A549 (cell line): ENCODE data around the gene KYNU.

Source experiments
- BHLHE40 ChIP-seq: IDR thresholded peaks from 2 replicates; pipeline ENCODE4 v1.6.1; 2012; ENCODE audit warnings: low read depth, low read length, inconsistent platforms
- CBX2 ChIP-seq: fragments of 200-600 bp; sonication (generic); IDR thresholded peaks from 2 replicates; pipeline ENCODE4 v1.6.1; 2016; ENCODE audit warnings: low read depth, mild to moderate bottlenecking, borderline replicate concordance
- CHD2 ChIP-seq: fragments of 150-350 bp; IDR thresholded peaks from 2 replicates; pipeline ENCODE4 v1.6.1; 2014; ENCODE audit warnings: low read length; ENCODE audit not compliant: partially characterized antibody
- CTCF ChIP-seq: fragments of >200 bp; sonication (Bioruptor Twin); formaldehyde crosslinking; IDR thresholded peaks from 3 replicates; pipeline ENCODE4 v1.5.1; 2016
- JUN ChIP-seq, 2 experiments: fragments of >200 bp; sonication (Bioruptor Twin); formaldehyde crosslinking; IDR thresholded peaks; 2 replicates in 1 of 2; 3 replicates in 1 of 2; pipeline ENCODE4 v1.6.1; 2016 to 2017
- MAX ChIP-seq: IDR thresholded peaks from 2 replicates; pipeline ENCODE4 v1.6.1; 2012
- MYC ChIP-seq: IDR thresholded peaks from 2 replicates; pipeline ENCODE4 v1.6.1; 2012; ENCODE audit warnings: mild to moderate bottlenecking, inconsistent platforms, low read length, improper control_type of control experiment, borderline replicate concordance
- POLR2A ChIP-seq: IDR thresholded peaks from 2 replicates; pipeline ENCODE4 v1.6.1; 2012; ENCODE audit warnings: mild to moderate bottlenecking, low read length
- POLR2AphosphoS2 ChIP-seq: conservative IDR thresholded peaks from 2 replicates; pipeline ENCODE4 v1.6.1; 2012; ENCODE audit warnings: low read length, improper control_type of control experiment, inconsistent platforms
- ZFP36 ChIP-seq: fragments of 450-650 bp; IDR thresholded peaks from 2 replicates; pipeline ENCODE4 v1.6.1; 2014; ENCODE audit warnings: borderline replicate concordance; ENCODE audit not compliant: partially characterized antibody

GRCh38 chr2:142843731-142844130 lies 33.7 kb upstream of the KYNU start:
- TF ChIP-seq POLR2AphosphoS2, result no peak
- no peak for TF ChIP-seq CTCF
- TF ChIP-seq POLR2A, result no peak
- no peak for TF ChIP-seq ZFP36
- no peak for TF ChIP-seq MAX
- no peak for TF ChIP-seq CBX2
- TF ChIP-seq BHLHE40, result no peak
- TF ChIP-seq CHD2, result no peak
- no peak for TF ChIP-seq MYC
- no peak for TF ChIP-seq JUN (IDR thresholded peaks at IDR 0.05)
